RWPE2 (cell line): ENCODE data around the gene WASF2.
"Not testable (repeated sequence)": the region's sequence is repeated elsewhere in the genome, so short reads cannot be mapped to it uniquely, and the experiment has no call there.

Source experiments
- ATAC-seq: fragments of 200-7000 bp; cut with Tn5 transposase; 3 replicates; pipeline ENCODE4 v1.9.1; 2021; ENCODE audit warnings: low read depth
- DNase-seq: peaks from one replicate; pipeline ENCODE4 v3.0.0-alpha.2; 2020; ENCODE audit warnings: low spot score
- H3K27ac ChIP-seq: fragments of 450-650 bp; 2 replicates; pipeline ENCODE4 v1.5.1; 2017; ENCODE audit warnings: mild to moderate bottlenecking; ENCODE audit not compliant: poor library complexity, severe bottlenecking
- H3K27me3 ChIP-seq: fragments of 250-450 bp; sonication (Bioruptor Pico); 2 replicates; pipeline ENCODE4 v1.5.1; 2021; ENCODE audit warnings: mild to moderate bottlenecking, moderate library complexity; ENCODE audit not compliant: insufficient read depth, poor library complexity, severe bottlenecking
- H3K36me3 ChIP-seq: fragments of 250-450 bp; sonication (Bioruptor Pico); 2 replicates; pipeline ENCODE4 v1.5.1; 2020; ENCODE audit warnings: low read depth, mild to moderate bottlenecking, moderate library complexity
- H3K4me1 ChIP-seq: fragments of 250-450 bp; sonication (Bioruptor Pico); 2 replicates; pipeline ENCODE4 v1.5.1; 2021; ENCODE audit warnings: mild to moderate bottlenecking, moderate library complexity; ENCODE audit not compliant: insufficient read depth, poor library complexity, severe bottlenecking
- H3K4me3 ChIP-seq: fragments of 250-450 bp; sonication (Bioruptor Pico); 2 replicates; pipeline ENCODE4 v1.5.1; 2021; ENCODE audit warnings: mild to moderate bottlenecking, moderate library complexity; ENCODE audit not compliant: severe bottlenecking
- H3K9me3 ChIP-seq: fragments of 250-450 bp; sonication (Bioruptor Pico); 2 replicates; pipeline ENCODE4 v1.5.1; 2021; ENCODE audit warnings: mild to moderate bottlenecking, moderate library complexity; ENCODE audit not compliant: severe bottlenecking
- CTCF ChIP-seq: fragments of 450-650 bp; IDR thresholded peaks from one replicate; pipeline ENCODE4 v1.5.1; 2017; ENCODE audit warnings: mild to moderate bottlenecking, moderate library complexity; ENCODE audit not compliant: poor library complexity, severe bottlenecking

Gene WASF2

DNA sequence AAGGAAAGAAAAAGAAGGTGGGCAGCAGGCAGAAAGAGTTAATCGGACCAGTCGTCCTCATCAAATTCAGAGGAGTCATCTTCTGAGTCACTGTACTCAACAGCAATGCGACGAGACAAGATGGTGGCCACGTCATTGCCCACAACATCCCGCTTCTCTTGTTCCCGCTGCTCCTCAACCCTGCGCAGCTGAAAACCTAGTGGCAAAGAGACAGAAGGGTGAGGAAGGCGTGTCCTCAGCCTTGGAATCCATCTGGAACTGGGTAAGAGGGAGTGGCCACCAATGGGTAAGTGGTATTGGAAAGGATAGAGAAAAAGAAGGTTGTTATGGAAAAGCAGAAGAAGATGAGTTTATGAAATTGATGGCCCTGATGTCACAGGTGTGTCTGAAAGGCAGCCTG is 81.8 kb downstream of the WASF2 start:
- Histone ChIP-seq H3K27me3 (no peaks in the 10 kb centered on the region), H3K27ac (peak overlapping the region; percentile 9), H3K9me3 (no peaks in the 10 kb centered on the region), H3K36me3 (peaks cover 47% of the 10 kb centered on the region), H3K4me3 (no peak overlapping the region), H3K4me1 (no peaks in the 10 kb centered on the region)
- DNase-seq: no peak
- ATAC-seq: peak; percentile 48
- TF ChIP-seq CTCF: no peak

DNA sequence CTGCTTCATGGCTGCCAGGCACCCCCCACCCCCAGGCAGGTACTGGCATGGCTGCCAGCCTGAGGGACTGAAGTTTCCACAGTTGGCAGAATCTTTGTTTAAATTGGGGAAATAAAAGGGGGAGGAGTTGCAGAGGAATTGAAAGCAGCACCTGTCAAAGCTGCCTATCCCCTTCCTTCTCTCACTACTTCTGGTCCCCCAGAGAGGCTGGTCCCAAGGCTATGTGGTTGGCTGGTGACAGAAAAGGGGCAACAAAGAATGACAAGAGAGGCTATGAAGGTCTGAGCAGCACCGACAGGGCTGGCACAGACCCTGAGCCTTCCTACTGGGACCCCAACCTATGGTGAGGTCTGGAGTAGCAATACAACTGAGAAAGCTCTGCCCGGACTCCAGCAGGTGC is 83.2 kb downstream of the WASF2 start:
- H3K4me3 ChIP-seq, ATAC-seq, H3K4me1 ChIP-seq, DNase-seq, H3K27ac ChIP-seq, H3K27me3 ChIP-seq, H3K9me3 ChIP-seq: not testable (repeated sequence)
- peaks cover 33% of the 10 kb centered on the region for H3K36me3 ChIP-seq

GRCh38 chr1:27406362-27406680 is 83.6 kb downstream of the WASF2 start:
- Histone ChIP-seq H3K27ac (no peak overlapping the region), H3K9me3 (no peaks in the 10 kb centered on the region), H3K36me3 (peaks cover 29% of the 10 kb centered on the region), H3K27me3 (no peaks in the 10 kb centered on the region), H3K4me3 (no peak overlapping the region), H3K4me1 (no peaks in the 10 kb centered on the region)
- ATAC-seq (no peak), DNase-seq (no peak)
- TF ChIP-seq CTCF: no peak

DNA sequence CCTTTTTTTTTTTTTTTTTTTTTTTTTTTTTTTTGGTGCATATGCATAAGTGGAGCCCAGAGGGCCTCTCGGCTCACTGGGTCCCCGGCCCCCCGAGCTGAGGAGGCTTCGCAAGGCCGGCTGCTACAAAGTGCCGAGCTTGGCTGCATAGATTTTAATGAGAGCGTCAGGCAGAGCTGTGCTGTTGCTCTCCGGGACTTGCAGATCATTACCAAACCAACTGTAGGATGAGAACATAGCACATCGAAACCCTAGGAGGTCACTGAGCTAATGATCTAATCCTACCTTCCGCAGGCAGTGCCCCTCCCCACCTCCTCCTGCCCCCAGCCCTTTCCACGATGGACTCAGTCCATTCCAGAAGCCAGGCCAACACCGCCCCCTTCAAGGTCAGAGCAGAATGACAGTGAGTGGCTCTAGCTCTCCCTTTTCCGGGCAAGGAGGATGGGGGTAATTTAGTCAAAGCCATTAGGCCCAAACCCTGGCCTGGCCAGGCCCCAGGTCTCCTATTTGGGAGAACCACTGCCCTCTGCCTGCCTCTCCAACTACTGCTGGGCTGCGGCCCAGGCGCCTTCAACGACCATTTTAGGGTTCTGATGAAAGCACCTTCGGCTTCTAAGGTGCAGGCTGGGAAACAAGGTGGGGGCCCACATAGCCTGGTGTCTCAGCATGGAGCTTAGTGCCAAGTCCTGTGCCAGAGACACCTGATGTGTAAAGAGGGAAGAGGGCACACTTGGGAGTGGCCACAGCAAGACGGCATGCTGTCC is 84.2 kb downstream of the WASF2 start:
- H3K36me3 ChIP-seq: peaks cover 23% of the 10 kb centered on the region
- DNase-seq, H3K27me3 ChIP-seq, H3K9me3 ChIP-seq, H3K4me3 ChIP-seq, H3K27ac ChIP-seq, H3K4me1 ChIP-seq, ATAC-seq: not testable (repeated sequence)

DNA sequence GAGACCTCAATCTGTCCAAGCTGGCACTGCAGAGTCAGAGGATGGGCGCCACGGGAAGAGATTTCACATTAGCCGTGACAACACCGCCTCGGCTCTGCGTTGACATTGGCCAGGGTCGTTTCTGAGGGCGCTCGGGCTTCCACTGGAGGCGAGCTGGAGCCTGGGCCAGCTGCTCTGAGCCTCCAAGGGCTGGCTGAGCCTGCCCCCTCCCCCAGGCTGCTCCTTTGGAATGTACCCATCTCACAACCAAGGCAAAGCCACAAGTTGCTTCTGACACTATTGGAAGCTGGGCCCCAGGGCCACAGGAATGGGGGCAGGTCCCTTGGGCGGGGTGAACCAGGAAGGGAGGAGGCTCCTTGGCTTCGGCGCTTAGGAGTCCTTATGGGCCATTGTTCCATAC is 84.9 kb downstream of the WASF2 start:
- H3K4me1 ChIP-seq: no peaks in the 10 kb centered on the region
- H3K27me3 ChIP-seq: no peaks in the 10 kb centered on the region
- DNase-seq: no peak
- no peaks in the 10 kb centered on the region for H3K9me3 ChIP-seq
- H3K4me3 ChIP-seq: no peak overlapping the region
- peak overlapping the region; percentile 6 for H3K27ac ChIP-seq
- ATAC-seq: no peak
- peaks cover 22% of the 10 kb centered on the region for H3K36me3 ChIP-seq
- TF ChIP-seq CTCF: no peak

DNA sequence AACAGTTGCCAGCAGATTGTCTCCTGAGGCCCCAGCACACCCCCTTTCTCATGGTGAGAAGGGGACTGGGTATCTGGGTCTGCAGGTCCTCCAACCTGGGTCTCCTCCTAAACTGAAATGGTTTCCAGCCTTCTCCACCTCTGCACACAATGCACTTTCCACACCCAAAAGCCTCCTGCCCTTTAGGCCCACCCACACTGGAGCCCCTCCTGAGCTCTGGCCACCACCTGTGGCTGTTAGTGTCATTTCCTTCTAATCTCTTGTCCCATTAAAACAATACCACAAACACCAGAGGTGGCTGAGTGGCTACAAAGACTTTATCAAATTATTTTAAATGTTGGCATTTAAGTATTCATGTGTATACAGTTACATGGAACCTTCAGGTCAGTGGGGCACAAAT is 86.0 kb downstream of the WASF2 start:
- Histone ChIP-seq H3K27ac (no peak overlapping the region), H3K36me3 (peaks cover 21% of the 10 kb centered on the region), H3K27me3 (no peaks in the 10 kb centered on the region), H3K9me3 (no peaks in the 10 kb centered on the region), H3K4me1 (no peaks in the 10 kb centered on the region), H3K4me3 (no peak overlapping the region)
- ATAC-seq (no peak), DNase-seq (no peak)
- TF ChIP-seq CTCF: no peak
